Uterus (tissue), 4 donors: ENCODE data around the gene PIAS1. TPM values are rescaled to one million over a fixed set of nuclear protein-coding genes. Genes with fewer than 3 reads are reported as not detected.

ENCODE experiments used
- DNase-seq, 2 donors: peaks; one replicate each; pipeline ENCODE4 v3.0.0-alpha.2; 2019 to 2020
- H3K27ac ChIP-seq, 2 donors: fragments of 200-600 bp; sonication (generic); 1 replicate in 1 of 2; 2 replicates in 1 of 2; pipeline ENCODE4 v1.5.1; 2016 to 2018
- H3K27me3 ChIP-seq, 2 donors: fragments of 200-600 bp; sonication (generic); one replicate each; pipeline ENCODE4 v1.5.1; 2018 to 2019; ENCODE audit warnings: control low read depth in 1 of 2
- H3K36me3 ChIP-seq, 2 donors: fragments of 200-600 bp; sonication (generic); one replicate each; pipeline ENCODE4 v1.5.1; 2019; ENCODE audit warnings: control low read depth in 1 of 2
- H3K4me1 ChIP-seq, 2 donors: fragments of 200-600 bp; sonication (generic); one replicate each; pipeline ENCODE4 v1.5.1; 2018 to 2019; ENCODE audit warnings: control low read depth in 1 of 2
- H3K4me3 ChIP-seq, 2 donors: fragments of 200-600 bp; sonication (generic); 1 replicate in 1 of 2; 2 replicates in 1 of 2; pipeline ENCODE4 v1.5.1; 2018 to 2019; ENCODE audit warnings: mild to moderate bottlenecking in 1 of 2
- H3K9me3 ChIP-seq, 2 donors: fragments of 200-600 bp; sonication (generic); one replicate each; pipeline ENCODE4 v1.5.1; 2019; ENCODE audit warnings: control low read depth in 1 of 2
- POLR2A ChIP-seq, 2 donors: fragments of 450-650 bp; IDR thresholded peaks; one replicate each; pipeline ENCODE4 v1.6.1; 2016; ENCODE audit warnings: antibody characterized with exemption in 2 of 2, mild to moderate bottlenecking in 1 of 2, moderate library complexity in 1 of 2
- intact Hi-C: fragments of 100-400 bp; cut with DNase I; formaldehyde crosslinking; loops from one replicate; pipeline ENCODE4 v1.15.1; 2023; ENCODE audit warnings: low total_unique reads
- total RNA-seq, 4 donors: library from RNA; depleted of rRNA in 3 of 4; stranded (reverse); fragments of >200 nt in 3 of 4; gene quantifications; one replicate each; pipeline versions ENCODE4 v1.1.0 to v1.2.4, GENCODE V29; 2014 to 2023
- TF ChIP-seq, protein P1 (sequence below), 4 experiments: fragments of 200-600 bp in 2 of 4; fragments of 450-650 bp in 2 of 4; sonication (generic) in 2 of 4; IDR thresholded peaks; one replicate each; pipeline ENCODE4 v1.5.1; 2016 to 2019; ENCODE audit warnings: antibody characterized with exemption in 4 of 4, mild to moderate bottlenecking in 2 of 4, moderate library complexity in 1 of 4
- donor health status: DM: yes; HTN: yes; CAD: no.

PIAS1 gene
- total RNA-seq, 4 donors from 2014 or later: 19.1 to 171 (median 95.9) TPM

DNA sequence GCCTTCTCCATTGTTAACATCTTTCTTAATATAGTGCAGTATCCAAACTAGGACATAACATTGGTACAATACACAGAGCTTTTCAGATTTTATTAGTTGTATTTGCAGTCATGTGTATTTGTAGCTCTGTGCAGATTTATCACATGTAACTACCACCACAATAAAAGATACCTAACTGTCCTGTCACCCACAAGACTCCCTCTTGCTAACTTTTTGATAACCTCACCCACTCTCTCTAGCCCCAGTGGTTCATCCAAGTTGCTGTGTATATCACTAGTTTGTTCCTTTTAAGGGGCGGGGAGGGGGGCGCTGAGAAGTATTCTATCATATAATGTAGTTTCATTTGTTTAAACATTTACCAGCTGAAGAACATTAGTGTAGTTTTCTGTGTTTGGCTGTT lies 46.1 kb downstream of the PIAS1 start:
- Histone ChIP-seq H3K4me1 (no peaks in the 10 kb centered on the region), H3K27me3 (no peaks in the 10 kb centered on the region), H3K36me3 (no peaks in the 10 kb centered on the region), H3K4me3 (no peak overlapping the region), H3K27ac (no peak overlapping the region), H3K9me3 (peaks cover 0 to 19% of the 10 kb centered on the region in 2 donors)
- intact Hi-C loops: no loop called here
- no peak for DNase-seq
- TF ChIP-seq POLR2A (IDR thresholded peaks at IDR 0.05): no peak
- TF ChIP-seq, protein P1, sequence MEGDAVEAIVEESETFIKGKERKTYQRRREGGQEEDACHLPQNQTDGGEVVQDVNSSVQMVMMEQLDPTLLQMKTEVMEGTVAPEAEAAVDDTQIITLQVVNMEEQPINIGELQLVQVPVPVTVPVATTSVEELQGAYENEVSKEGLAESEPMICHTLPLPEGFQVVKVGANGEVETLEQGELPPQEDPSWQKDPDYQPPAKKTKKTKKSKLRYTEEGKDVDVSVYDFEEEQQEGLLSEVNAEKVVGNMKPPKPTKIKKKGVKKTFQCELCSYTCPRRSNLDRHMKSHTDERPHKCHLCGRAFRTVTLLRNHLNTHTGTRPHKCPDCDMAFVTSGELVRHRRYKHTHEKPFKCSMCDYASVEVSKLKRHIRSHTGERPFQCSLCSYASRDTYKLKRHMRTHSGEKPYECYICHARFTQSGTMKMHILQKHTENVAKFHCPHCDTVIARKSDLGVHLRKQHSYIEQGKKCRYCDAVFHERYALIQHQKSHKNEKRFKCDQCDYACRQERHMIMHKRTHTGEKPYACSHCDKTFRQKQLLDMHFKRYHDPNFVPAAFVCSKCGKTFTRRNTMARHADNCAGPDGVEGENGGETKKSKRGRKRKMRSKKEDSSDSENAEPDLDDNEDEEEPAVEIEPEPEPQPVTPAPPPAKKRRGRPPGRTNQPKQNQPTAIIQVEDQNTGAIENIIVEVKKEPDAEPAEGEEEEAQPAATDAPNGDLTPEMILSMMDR (IDR thresholded peaks at IDR 0.05): no peak

DNA sequence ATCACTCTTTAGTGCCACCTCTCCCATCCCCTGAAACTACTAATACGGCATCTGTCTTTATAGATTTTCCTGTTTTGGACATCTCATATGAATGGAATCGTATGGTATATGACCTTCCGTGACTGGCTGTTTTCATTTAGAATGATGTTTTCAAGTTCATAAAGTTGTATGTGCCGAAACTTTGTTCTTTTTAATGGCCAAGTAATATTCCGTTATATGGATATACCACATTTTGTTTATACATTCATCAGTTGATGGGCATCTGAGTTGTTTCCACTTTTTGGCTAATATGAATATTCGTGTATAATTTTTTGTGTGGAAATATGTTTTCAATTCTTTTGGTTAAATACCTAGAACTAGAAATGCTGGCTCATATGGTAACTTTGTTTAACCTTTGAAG lies 49.5 kb downstream of the PIAS1 start:
- no peak for DNase-seq
- Histone ChIP-seq H3K9me3 (no peaks in the 10 kb centered on the region), H3K27ac (no peak overlapping the region), H3K4me1 (no peaks in the 10 kb centered on the region), H3K4me3 (no peak overlapping the region), H3K27me3 (no peaks in the 10 kb centered on the region), H3K36me3 (no peaks in the 10 kb centered on the region)
- TF ChIP-seq, protein P1 (IDR thresholded peaks at IDR 0.05): no peak
- TF ChIP-seq POLR2A (IDR thresholded peaks at IDR 0.05): no peak
- intact Hi-C loops: no loop called here

DNA sequence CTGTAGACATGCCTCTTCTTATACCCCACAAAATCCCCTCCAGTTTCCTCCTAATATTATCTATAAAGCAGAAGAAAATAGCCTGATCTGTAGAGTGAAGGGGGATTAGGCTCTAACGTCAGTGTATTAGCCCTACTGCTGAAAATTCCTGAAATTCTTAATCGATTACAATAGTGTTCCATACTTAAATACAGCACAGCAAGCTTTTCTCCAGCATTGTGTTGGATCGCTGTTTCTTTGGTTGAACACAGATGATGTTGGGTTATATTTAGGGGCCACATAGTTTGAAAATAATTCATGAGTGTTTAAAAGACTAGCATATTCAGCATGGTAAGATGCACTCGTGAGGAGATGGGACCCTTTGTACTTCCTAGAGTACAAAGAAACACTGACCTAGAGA lies 52.5 kb downstream of the PIAS1 start:
- Histone ChIP-seq H3K27ac (no peak overlapping the region), H3K9me3 (no peaks in the 10 kb centered on the region), H3K36me3 (no peaks in the 10 kb centered on the region), H3K4me1 (no peaks in the 10 kb centered on the region), H3K4me3 (no peak overlapping the region), H3K27me3 (no peaks in the 10 kb centered on the region)
- no peak for DNase-seq
- intact Hi-C loops: no loop called here
- no peak for TF ChIP-seq POLR2A (IDR thresholded peaks at IDR 0.05)
- TF ChIP-seq, protein P1 (IDR thresholded peaks at IDR 0.05): no peak

DNA sequence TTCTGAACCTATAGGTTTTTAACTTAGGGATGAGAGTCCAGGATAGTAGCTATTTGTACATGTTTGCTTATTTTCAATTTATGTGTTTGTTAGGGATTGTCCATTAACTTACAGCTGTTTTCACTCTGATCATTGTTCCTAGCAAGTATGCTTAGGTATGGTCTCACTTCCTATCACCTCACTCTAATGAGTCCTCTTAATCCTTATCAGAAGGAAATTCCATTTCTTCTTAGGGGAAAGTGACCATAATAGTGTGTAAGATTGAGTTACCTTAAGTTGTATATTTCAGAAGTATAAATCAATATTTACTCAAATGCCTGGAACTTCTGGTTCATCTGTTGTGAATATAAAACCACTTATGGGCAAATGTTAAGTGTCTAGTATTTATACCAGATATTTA lies 53.0 kb downstream of the PIAS1 start:
- Histone ChIP-seq H3K4me1 (no peaks in the 10 kb centered on the region), H3K27me3 (no peaks in the 10 kb centered on the region), H3K36me3 (no peaks in the 10 kb centered on the region), H3K9me3 (no peaks in the 10 kb centered on the region), H3K4me3 (no peak overlapping the region), H3K27ac (no peak overlapping the region)
- no peak for TF ChIP-seq POLR2A (IDR thresholded peaks at IDR 0.05)
- TF ChIP-seq, protein P1 (IDR thresholded peaks at IDR 0.05): no peak
- no peak for DNase-seq
- intact Hi-C loops: no loop called here

DNA sequence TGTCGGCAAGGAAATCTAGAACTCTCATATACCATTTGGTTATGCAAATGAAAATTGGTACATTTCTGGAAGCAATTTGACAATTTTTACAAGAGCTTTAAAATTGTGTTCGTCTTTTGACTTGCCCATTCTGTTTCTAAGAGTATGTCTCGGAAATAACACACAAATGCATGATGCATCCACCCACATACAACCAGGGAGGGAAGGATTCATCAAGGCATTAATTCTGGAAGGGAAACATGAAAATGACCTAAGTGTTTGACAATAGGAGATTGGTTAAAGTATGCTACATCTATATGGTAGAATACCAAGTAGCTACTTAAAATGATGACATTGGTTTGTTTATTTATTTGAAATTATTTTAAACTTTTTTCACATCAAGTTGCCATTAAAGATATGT lies 58.6 kb downstream of the PIAS1 start:
- Histone ChIP-seq H3K4me3 (no peak overlapping the region), H3K9me3 (no peaks in the 10 kb centered on the region), H3K27ac (no peak overlapping the region), H3K27me3 (no peaks in the 10 kb centered on the region), H3K4me1 (peaks cover 0 to 14% of the 10 kb centered on the region in 2 donors), H3K36me3 (no peaks in the 10 kb centered on the region)
- intact Hi-C loops: no loop called here
- TF ChIP-seq, protein P1 (IDR thresholded peaks at IDR 0.05): no peak
- no peak for TF ChIP-seq POLR2A (IDR thresholded peaks at IDR 0.05)
- DNase-seq: no peak
